ENCODE results near the gene VAMP3. TPM values are rescaled to one million over a fixed set of nuclear protein-coding genes. Genes with fewer than 3 reads are reported as not detected.

Gene VAMP3
- total and polyA plus RNA-seq, 2 donors (not counting 1 experiment from before 2014, with no cell fraction given): 22.4 to 49.6 TPM

DNA sequence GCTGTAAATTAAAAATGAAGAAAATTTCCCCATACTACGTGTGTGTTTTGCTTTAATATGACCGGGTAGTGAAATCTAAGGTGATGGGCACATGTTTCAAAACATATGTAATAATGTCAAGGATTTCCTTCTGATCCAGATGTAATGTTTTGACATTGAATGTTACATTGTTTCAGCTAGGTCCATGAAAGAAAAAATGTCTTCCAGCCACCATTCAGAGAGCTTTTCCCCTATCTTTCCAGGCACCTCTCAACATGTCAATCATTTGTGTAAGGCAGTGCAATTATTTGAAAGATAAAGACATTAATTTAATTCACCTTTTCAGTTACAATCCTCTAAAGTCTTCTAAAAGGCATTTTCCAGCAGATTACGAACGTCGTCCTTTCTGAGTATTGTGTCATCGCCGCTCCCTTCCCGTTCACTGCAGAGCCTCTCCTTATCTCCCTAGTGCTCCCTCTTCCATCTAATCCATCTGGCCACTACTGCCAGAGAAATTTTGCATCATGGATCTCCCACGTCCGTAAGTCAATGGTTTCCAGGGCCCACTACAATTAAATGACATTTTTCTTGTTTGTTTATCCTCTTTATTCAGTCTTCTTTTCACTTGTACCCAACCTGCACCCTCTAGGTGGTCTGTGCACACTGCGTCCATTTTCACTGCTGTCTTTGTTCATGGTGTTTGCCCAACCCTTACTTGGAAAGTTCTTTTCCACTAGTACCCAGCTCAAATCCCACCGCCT lies 1.3 kb upstream of the VAMP3 start:
- WGBS (ENCODE audit: insufficient coverage): 99% methylated on average over 9 of the region's 12 CpGs

DNA sequence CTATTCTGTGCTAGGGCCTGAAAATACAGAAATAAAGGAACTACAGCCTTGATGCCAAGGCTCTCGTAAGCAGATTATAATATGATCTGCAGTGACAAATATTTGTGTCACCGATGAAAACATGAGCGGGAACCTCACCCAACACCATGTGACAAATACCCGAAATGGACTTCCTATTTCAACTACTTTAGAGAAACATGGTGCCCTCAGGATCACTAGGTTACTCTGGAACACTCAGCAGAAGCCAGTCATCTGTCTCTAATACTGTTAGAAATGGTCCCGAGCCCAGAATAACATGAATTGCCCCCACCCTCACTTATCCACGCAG lies 463 bp upstream of the VAMP3 start:
- H3K4me1 ChIP-seq (ENCODE audit: control insufficient read depth in 2 of 2, insufficient read depth in 2 of 2, low read length in 2 of 2): peaks cover 12 to 15% of the 10 kb centered on the region in 2 donors
- H3K27ac ChIP-seq (ENCODE audit: low read length in 2 of 2): peak overlapping the region; percentile 17 to 59
- no peak for TF ChIP-seq EZH2 (IDR thresholded peaks at IDR 0.05; ENCODE audit: borderline replicate concordance, insufficient read depth, low read depth, low read length, poor library complexity, severe bottlenecking)
- TF ChIP-seq, protein P1, sequence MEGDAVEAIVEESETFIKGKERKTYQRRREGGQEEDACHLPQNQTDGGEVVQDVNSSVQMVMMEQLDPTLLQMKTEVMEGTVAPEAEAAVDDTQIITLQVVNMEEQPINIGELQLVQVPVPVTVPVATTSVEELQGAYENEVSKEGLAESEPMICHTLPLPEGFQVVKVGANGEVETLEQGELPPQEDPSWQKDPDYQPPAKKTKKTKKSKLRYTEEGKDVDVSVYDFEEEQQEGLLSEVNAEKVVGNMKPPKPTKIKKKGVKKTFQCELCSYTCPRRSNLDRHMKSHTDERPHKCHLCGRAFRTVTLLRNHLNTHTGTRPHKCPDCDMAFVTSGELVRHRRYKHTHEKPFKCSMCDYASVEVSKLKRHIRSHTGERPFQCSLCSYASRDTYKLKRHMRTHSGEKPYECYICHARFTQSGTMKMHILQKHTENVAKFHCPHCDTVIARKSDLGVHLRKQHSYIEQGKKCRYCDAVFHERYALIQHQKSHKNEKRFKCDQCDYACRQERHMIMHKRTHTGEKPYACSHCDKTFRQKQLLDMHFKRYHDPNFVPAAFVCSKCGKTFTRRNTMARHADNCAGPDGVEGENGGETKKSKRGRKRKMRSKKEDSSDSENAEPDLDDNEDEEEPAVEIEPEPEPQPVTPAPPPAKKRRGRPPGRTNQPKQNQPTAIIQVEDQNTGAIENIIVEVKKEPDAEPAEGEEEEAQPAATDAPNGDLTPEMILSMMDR (IDR thresholded peaks at IDR 0.05): no peak
- peak overlapping the region; percentile 87 for H3K9ac ChIP-seq (ENCODE audit: low read length)
- 2% methylated on average over 6 of the region's 6 CpGs for WGBS (ENCODE audit: insufficient coverage)
- intact Hi-C loops (cut with micrococcal nuclease): loop anchor here (2.0 to 10.0 kb wide), 3 partner anchors 66 to 1044 kb away; partner anchors contain the start of genes PARK7 and RERE
- no peaks in the 10 kb centered on the region for H3K9me3 ChIP-seq (ENCODE audit: control extremely low read depth in 1 of 3, control insufficient read depth in 2 of 3, insufficient read depth in 1 of 3, low read length in 2 of 3)
- peak; percentile 10 for ATAC-seq (ENCODE audit: low read depth)
- Mint-ChIP-seq H3K27ac (peak overlapping the region; percentile 88), H3K4me3 (peak overlapping the region; percentile 89), H3K9me3 (ENCODE audit: insufficient read depth) (no peaks in the 10 kb centered on the region), H3K4me1 (peaks cover 28% of the 10 kb centered on the region), H3K27me3 (no peaks in the 10 kb centered on the region)
- no peaks in the 10 kb centered on the region for H3K27me3 ChIP-seq (replicated peaks in 1 of 4; ENCODE audit: control extremely low read depth in 1 of 4, control insufficient read depth in 3 of 4, insufficient read depth in 4 of 4, low read length in 3 of 4)
- DNase-seq: no peak
- H3K4me2 ChIP-seq (replicated peaks; ENCODE audit: low read depth, low read length, poor library complexity, severe bottlenecking): peak overlapping the region; percentile 97
- H2AFZ ChIP-seq (ENCODE audit: insufficient read depth, low read depth, low read length, poor library complexity, severe bottlenecking): peak overlapping the region; percentile 87
- peaks cover 2 to 13% of the 10 kb centered on the region in 2 experiments for H3K36me3 ChIP-seq (replicated peaks in 1 of 2; ENCODE audit: control extremely low read depth in 1 of 2, control insufficient read depth in 1 of 2, extremely low read depth in 1 of 2, insufficient read depth in 2 of 2, low read length in 1 of 2)
- peaks cover 17% of the 10 kb centered on the region for H3K79me2 ChIP-seq (ENCODE audit: control insufficient read depth, insufficient read depth, low read length)
- H3K4me3 ChIP-seq (ENCODE audit: control extremely low read depth in 1 of 5, extremely low read depth in 1 of 5, insufficient read depth in 1 of 5, low read depth in 2 of 5, low read length in 4 of 5): peak overlapping the region; percentile 70 to 78 (median 76)
- ChIA-PET CTCF (no interaction called here), POLR2A (interaction anchor here (1.4 kb wide), 1 partner anchor 13 kb away, joined by 5 read pairs; the partner anchor contains the start of gene PER3)
- peaks cover 7% of the 10 kb centered on the region for H4K20me1 ChIP-seq (ENCODE audit: control insufficient read depth, insufficient read depth, low read length, poor library complexity, severe bottlenecking)

More for the DNA sequence above, 1.3 kb upstream of the VAMP3 start:
- no peak for ATAC-seq (ENCODE audit: low read depth)
- H3K9ac ChIP-seq (ENCODE audit: low read length): no peak overlapping the region
- peak; percentile 9 for DNase-seq
- H3K27me3 ChIP-seq (replicated peaks in 1 of 4; ENCODE audit: control extremely low read depth in 1 of 4, control insufficient read depth in 3 of 4, insufficient read depth in 4 of 4, low read length in 3 of 4): no peaks in the 10 kb centered on the region
- H4K20me1 ChIP-seq (ENCODE audit: control insufficient read depth, insufficient read depth, low read length, poor library complexity, severe bottlenecking): peaks cover 7% of the 10 kb centered on the region
- POLR2A ChIA-PET: no interaction called here
- no peak overlapping the region for H3K27ac ChIP-seq (ENCODE audit: low read length in 2 of 2)
- no peaks in the 10 kb centered on the region for H3K9me3 Mint-ChIP-seq (ENCODE audit: insufficient read depth)
- no peak overlapping the region for H3K4me3 ChIP-seq (ENCODE audit: control extremely low read depth in 1 of 5, extremely low read depth in 1 of 5, insufficient read depth in 1 of 5, low read depth in 2 of 5, low read length in 4 of 5)
- TF ChIP-seq, protein P1 (IDR thresholded peaks at IDR 0.05): no peak
- TF ChIP-seq EZH2 (IDR thresholded peaks at IDR 0.05; ENCODE audit: borderline replicate concordance, insufficient read depth, low read depth, low read length, poor library complexity, severe bottlenecking): no peak
- peak overlapping the region; percentile 7 for H3K4me3 Mint-ChIP-seq
- H3K4me1 Mint-ChIP-seq: peaks cover 28% of the 10 kb centered on the region
- H3K9me3 ChIP-seq (ENCODE audit: control extremely low read depth in 1 of 3, control insufficient read depth in 2 of 3, insufficient read depth in 1 of 3, low read length in 2 of 3): no peaks in the 10 kb centered on the region
- peak overlapping the region; percentile 87 for H2AFZ ChIP-seq (ENCODE audit: insufficient read depth, low read depth, low read length, poor library complexity, severe bottlenecking)
- peaks cover 12 to 15% of the 10 kb centered on the region in 2 donors for H3K4me1 ChIP-seq (ENCODE audit: control insufficient read depth in 2 of 2, insufficient read depth in 2 of 2, low read length in 2 of 2)
- H3K36me3 ChIP-seq (replicated peaks in 1 of 2; ENCODE audit: control extremely low read depth in 1 of 2, control insufficient read depth in 1 of 2, extremely low read depth in 1 of 2, insufficient read depth in 2 of 2, low read length in 1 of 2): peaks cover 0 to 12% of the 10 kb centered on the region in 2 experiments
- H3K27ac Mint-ChIP-seq: no peak overlapping the region
- peaks cover 17% of the 10 kb centered on the region for H3K79me2 ChIP-seq (ENCODE audit: control insufficient read depth, insufficient read depth, low read length)
- intact Hi-C loops (cut with micrococcal nuclease): loop anchor here (2.0 to 10.0 kb wide), 3 partner anchors 65 to 1045 kb away; partner anchors contain the start of genes PARK7 and RERE
- H3K4me2 ChIP-seq (replicated peaks; ENCODE audit: low read depth, low read length, poor library complexity, severe bottlenecking): no peak overlapping the region
- H3K27me3 Mint-ChIP-seq: no peaks in the 10 kb centered on the region
- CTCF ChIA-PET: interaction anchor here (1.0 to 3.1 kb wide), 2 partner anchors 17 to 103 kb away, joined by 4 to 22 read pairs; no protein-coding TSS in a partner anchor
